Umbilical cord (tissue), 1 donor: ENCODE measurements around the gene LCA5L. TPM values are rescaled to one million over a fixed set of nuclear protein-coding genes. Genes with fewer than 3 reads are reported as not detected.

Experiments
- total RNA-seq: library from RNA; depleted of rRNA; stranded (reverse); fragments of >200 nt; gene quantifications from one replicate; pipeline ENCODE4 v1.2.3, GENCODE V29; 2014; ENCODE audit warnings: low replicate concordance; ENCODE audit not compliant: insufficient read depth

LCA5L gene
- total RNA-seq, 1 donor from 2014 or later, result 19.7 TPM

Other genes starting within 250 kb of the LCA5L start
- 97.0 TPM for gene BRWD1, start 132.1 kb downstream of the LCA5L start, total RNA-seq
- 198 TPM for gene HMGN1, start 96.7 kb downstream of the LCA5L start, total RNA-seq
- gene SH3BGR, start 6.2 kb upstream of the LCA5L start, total RNA-seq, result 15.2 TPM
- gene B3GALT5, start 167.2 kb upstream of the LCA5L start, total RNA-seq, result 1.2 TPM